HUES64 (cell line): ENCODE data around the gene MMP28.

Source experiments
- H3K27ac ChIP-seq: 2 replicates; pipeline ENCODE4 v1.7.0; 2013; ENCODE audit warnings: low read depth, low read length, inconsistent platforms
- H3K27me3 ChIP-seq: 2 replicates; pipeline ENCODE4 v1.6.1; 2013; ENCODE audit warnings: mild to moderate bottlenecking, low read length; ENCODE audit not compliant: insufficient read depth
- H3K36me3 ChIP-seq: 2 replicates; pipeline ENCODE4 v1.6.1; 2013; ENCODE audit warnings: mild to moderate bottlenecking, low read length; ENCODE audit not compliant: insufficient read depth
- H3K4me1 ChIP-seq: 2 replicates; pipeline ENCODE4 v1.6.1; 2013; ENCODE audit warnings: mild to moderate bottlenecking, low read length, moderate library complexity; ENCODE audit not compliant: insufficient read depth
- H3K4me3 ChIP-seq: 2 replicates; pipeline ENCODE4 v1.5.1; 2013; ENCODE audit warnings: mild to moderate bottlenecking, low read length, moderate library complexity
- H3K9ac ChIP-seq: 2 replicates; pipeline ENCODE4 v1.6.1; 2013; ENCODE audit warnings: mild to moderate bottlenecking, low read depth, low read length
- H3K9me3 ChIP-seq: 2 replicates; pipeline ENCODE4 v1.6.1; 2013; ENCODE audit warnings: low read depth, low read length; ENCODE audit not compliant: insufficient read depth
- WGBS: fragments of 150-250, 120-280 bp; methylation state at CpG from one replicate; pipeline ENCODE4 v1.1.7; 2013; ENCODE audit warnings: missing lambda C conversion rate; 5-methylcytosine and 5-hydroxymethylcytosine counted together

Gene MMP28

GRCh38 chr17:35730400-35731005 lies 64.9 kb downstream of the MMP28 start:
- H3K9me3 ChIP-seq, result no peaks in the 10 kb centered on the region
- WGBS, result 81% methylated on average over 10 of the region's 10 CpGs
- no peak overlapping the region for H3K4me3 ChIP-seq
- peaks cover 37% of the 10 kb centered on the region for H3K4me1 ChIP-seq
- H3K27me3 ChIP-seq, result peaks cover 19% of the 10 kb centered on the region
- H3K36me3 ChIP-seq, result 0 out of 2 replicates have a peak, but pooled peaks cover 6% of the 10 kb centered on the region
- no peak overlapping the region for H3K27ac ChIP-seq
- no peak overlapping the region for H3K9ac ChIP-seq

DNA sequence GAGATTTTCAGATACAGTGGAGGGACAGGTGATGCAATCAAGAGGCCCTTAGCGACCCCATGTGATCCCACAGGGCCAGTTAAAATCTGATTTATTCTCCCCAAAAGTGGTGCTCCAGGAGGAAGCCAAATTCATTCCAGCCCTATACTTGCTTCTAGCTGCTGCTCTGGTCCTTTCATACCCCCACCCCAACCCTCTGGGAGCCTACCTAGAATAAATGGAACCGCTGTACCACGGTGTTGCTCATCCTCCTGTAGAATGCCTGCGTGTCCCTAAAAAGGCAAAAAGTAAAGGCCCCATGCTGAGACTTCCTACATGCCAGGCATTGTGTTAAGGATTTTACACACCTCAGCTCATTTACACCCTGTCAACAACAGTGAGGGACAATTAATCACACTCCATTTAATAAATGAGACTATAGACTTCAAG lies 66.0 kb downstream of the MMP28 start:
- Histone ChIP-seq H3K27me3 (peaks cover 19% of the 10 kb centered on the region), H3K4me1 (peaks cover 37% of the 10 kb centered on the region), H3K36me3 (peaks cover 16% of the 10 kb centered on the region), H3K4me3 (no peak overlapping the region), H3K9ac (no peak overlapping the region; the same call in 1 of the 2 replicates), H3K9me3 (no peaks in the 10 kb centered on the region), H3K27ac (no peak overlapping the region; the same call in 1 of the 2 replicates)
- 15% methylated on average over 4 of the region's 4 CpGs for WGBS

- Histone ChIP-seq H3K36me3 (peaks cover 24% of the 10 kb centered on the region), H3K27ac (no peak overlapping the region), H3K4me1 (peaks cover 37% of the 10 kb centered on the region), H3K27me3 (peaks cover 19% of the 10 kb centered on the region), H3K4me3 (no peak overlapping the region), H3K9ac (no peak overlapping the region), H3K9me3 (no peaks in the 10 kb centered on the region)
- WGBS, result 97% methylated on average over 3 of the region's 3 CpGs
Measured at GRCh38 chr17:35728551-35728950, 66.9 kb downstream of the MMP28 start.

GRCh38 chr17:35727635-35728034 lies 67.8 kb downstream of the MMP28 start:
- peaks cover 36% of the 10 kb centered on the region for H3K4me1 ChIP-seq
- peaks cover 33% of the 10 kb centered on the region for H3K36me3 ChIP-seq
- peaks cover 14% of the 10 kb centered on the region for H3K27me3 ChIP-seq
- no peak overlapping the region for H3K4me3 ChIP-seq
- WGBS, result 91% methylated on average over 5 of the region's 5 CpGs
- no peaks in the 10 kb centered on the region for H3K9me3 ChIP-seq
- no peak overlapping the region for H3K9ac ChIP-seq
- no peak overlapping the region for H3K27ac ChIP-seq

DNA sequence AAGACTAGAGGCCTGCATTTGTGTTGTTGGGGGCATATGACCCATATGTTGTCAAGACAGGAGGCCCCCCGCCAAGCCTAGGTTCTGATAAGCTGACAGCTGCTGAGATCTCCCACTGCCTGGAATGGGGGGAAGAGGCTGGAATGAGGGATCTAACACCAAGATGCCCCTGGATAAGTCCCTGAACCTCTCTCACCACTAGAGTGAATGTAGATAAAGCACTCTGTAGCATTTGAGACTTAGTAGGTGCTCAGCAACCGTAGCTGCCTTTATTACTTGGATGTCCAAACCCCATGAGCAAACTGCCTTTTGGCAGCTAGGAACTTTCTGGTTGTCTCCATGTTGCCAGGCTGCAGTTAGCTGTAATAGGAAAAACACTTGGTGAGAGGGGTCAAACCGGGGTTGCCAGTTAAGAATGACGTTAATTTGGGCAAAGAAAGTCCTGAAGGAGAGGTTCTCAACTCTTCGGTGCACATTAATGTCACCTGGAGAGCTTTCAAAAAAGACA lies 68.4 kb downstream of the MMP28 start:
- 84% methylated on average over 5 of the region's 5 CpGs for WGBS
- peaks cover 34% of the 10 kb centered on the region for H3K36me3 ChIP-seq
- H3K4me3 ChIP-seq, result no peak overlapping the region
- H3K9me3 ChIP-seq, result no peaks in the 10 kb centered on the region
- no peak overlapping the region for H3K9ac ChIP-seq
- no peak overlapping the region for H3K27ac ChIP-seq
- H3K27me3 ChIP-seq, result 0 out of 2 replicates have a peak, but pooled peaks cover 8% of the 10 kb centered on the region
- H3K4me1 ChIP-seq, result peaks cover 31% of the 10 kb centered on the region

- Histone ChIP-seq H3K27ac (peak overlapping the region; percentile 6; the same call in 1 of the 2 replicates), H3K4me1 (peaks cover 31% of the 10 kb centered on the region), H3K27me3 (0 out of 2 replicates have a peak, but pooled peaks cover 8% of the 10 kb centered on the region), H3K9me3 (no peaks in the 10 kb centered on the region), H3K9ac (no peak overlapping the region), H3K4me3 (no peak overlapping the region), H3K36me3 (peaks cover 36% of the 10 kb centered on the region)
- 46% methylated on average over 4 of the region's 6 CpGs for WGBS
Measured at GRCh38 chr17:35726127-35726952, 69.1 kb downstream of the MMP28 start.

DNA sequence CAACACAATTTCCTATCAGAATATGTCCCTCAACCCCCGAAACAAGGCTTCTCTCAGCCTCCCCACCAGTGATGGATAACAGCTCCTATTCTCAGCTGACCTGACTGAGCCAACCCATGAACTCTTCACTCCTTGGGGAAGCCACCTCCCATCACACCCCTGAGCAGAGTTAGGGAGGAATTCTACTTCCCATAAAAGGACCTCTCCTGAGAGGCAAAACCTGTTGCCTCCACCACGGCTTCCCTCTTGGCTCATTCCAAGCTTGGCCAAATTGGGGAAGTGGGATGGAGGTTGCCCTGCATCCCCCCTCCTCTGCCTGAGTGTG lies 69.7 kb downstream of the MMP28 start:
- H3K9me3 ChIP-seq, result no peaks in the 10 kb centered on the region
- peak overlapping the region; percentile 6; the same call in 1 of the 2 replicates for H3K27ac ChIP-seq
- no peak overlapping the region for H3K9ac ChIP-seq
- peaks cover 25% of the 10 kb centered on the region for H3K4me1 ChIP-seq
- 0 out of 2 replicates have a peak, but pooled peaks cover 5% of the 10 kb centered on the region for H3K27me3 ChIP-seq
- WGBS, result 76% methylated on average over 2 of the region's 2 CpGs
- H3K4me3 ChIP-seq, result no peak overlapping the region
- H3K36me3 ChIP-seq, result peaks cover 41% of the 10 kb centered on the region

- peaks cover 45% of the 10 kb centered on the region for H3K36me3 ChIP-seq
- H3K9ac ChIP-seq, result no peak overlapping the region
- H3K27ac ChIP-seq, result no peak overlapping the region
- H3K27me3 ChIP-seq, result no peaks in the 10 kb centered on the region
- H3K4me1 ChIP-seq, result peaks cover 22% of the 10 kb centered on the region
- no peaks in the 10 kb centered on the region for H3K9me3 ChIP-seq
- H3K4me3 ChIP-seq, result no peak overlapping the region
- WGBS, result 91% methylated on average over 4 of the region's 4 CpGs
Measured at GRCh38 chr17:35725058-35725457, 70.4 kb downstream of the MMP28 start.

DNA sequence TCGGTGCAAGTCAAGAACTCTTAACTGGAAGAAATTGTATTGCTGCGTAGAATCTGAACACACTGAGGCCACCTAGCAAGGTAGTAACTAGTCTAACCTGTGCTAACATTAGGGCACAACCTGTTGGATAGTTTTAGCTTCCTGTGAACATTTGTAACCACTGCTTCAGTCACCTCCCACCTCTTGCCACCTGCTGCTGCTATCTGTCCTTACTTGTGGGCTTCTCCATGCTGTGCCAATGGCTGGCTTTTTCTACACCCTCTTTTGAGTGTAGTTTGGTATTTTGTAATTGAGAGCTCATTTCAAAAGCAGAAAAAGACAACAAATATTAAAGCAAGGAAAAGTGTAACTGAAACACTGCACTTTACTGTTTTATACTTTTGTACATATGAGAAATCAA lies 71.7 kb downstream of the MMP28 start:
- Histone ChIP-seq H3K9ac (no peak overlapping the region), H3K27me3 (no peaks in the 10 kb centered on the region)

DNA sequence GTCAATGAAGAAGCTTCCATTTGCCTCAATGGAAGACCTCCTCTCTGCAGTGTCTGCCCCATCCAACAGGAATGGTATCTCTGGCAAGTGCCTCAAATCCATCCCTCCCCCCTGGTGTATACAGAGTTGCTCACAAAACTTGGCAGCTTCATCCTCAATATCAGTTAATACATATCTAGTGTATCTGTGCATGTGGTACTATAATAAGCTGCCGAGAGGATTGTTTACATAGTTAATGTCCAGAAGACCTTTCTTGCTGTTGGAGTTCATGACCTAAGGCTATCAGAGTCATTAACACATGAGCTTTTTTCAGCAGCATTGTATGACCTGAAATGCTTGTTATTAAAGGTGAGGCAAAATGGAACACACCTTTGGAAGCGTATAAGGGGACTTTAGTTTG lies 78.0 kb downstream of the MMP28 start:
- no peak overlapping the region for H3K4me3 ChIP-seq
- no peak overlapping the region for H3K9ac ChIP-seq
- no peaks in the 10 kb centered on the region for H3K27me3 ChIP-seq
- WGBS, result 100% methylated on average over 2 of the region's 2 CpGs
- H3K4me1 ChIP-seq, result no peaks in the 10 kb centered on the region
- no peak overlapping the region for H3K27ac ChIP-seq
- no peaks in the 10 kb centered on the region for H3K9me3 ChIP-seq
- H3K36me3 ChIP-seq, result peaks cover 72% of the 10 kb centered on the region

More for the DNA sequence above, 71.7 kb downstream of the MMP28 start:
- no peak overlapping the region for H3K4me3 ChIP-seq
- H3K9me3 ChIP-seq, result no peaks in the 10 kb centered on the region
- 97% methylated on average over 2 of the region's 2 CpGs for WGBS
- H3K27ac ChIP-seq, result no peak overlapping the region
- peaks cover 58% of the 10 kb centered on the region for H3K36me3 ChIP-seq
- H3K4me1 ChIP-seq, result peaks cover 9% of the 10 kb centered on the region; the same call in 1 of the 2 replicates

DNA sequence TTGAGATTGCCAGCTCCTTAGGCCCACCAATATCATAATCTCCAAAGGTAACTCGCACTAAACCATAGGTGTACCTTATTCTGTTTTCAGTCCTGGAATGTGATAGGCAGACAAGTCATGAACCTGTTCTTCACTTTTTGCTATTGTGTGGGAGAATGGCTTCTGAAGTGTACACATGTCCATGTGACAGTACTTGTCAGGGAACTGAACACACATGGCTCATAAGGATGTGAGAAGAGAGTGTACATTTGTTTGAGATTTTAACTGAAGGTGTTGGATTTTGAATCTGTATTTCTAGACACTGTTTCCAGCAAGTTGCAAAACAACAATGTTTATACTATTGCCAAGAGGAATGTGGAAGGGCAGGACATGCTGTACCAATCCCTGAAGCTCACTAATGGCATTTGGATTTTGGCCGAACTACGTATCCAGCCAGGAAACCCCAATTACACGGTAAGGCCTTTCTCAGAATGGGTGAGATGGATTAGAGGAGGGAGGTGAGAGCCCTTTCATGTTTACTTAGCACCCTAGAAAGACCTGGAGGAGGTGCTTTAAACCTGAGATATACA lies 78.5 kb downstream of the MMP28 start:
- Histone ChIP-seq H3K27me3 (no peaks in the 10 kb centered on the region), H3K36me3 (peaks cover 75% of the 10 kb centered on the region), H3K27ac (no peak overlapping the region), H3K9me3 (no peaks in the 10 kb centered on the region), H3K4me1 (no peaks in the 10 kb centered on the region), H3K9ac (no peak overlapping the region), H3K4me3 (no peak overlapping the region)
- 95% methylated on average over 4 of the region's 4 CpGs for WGBS
